ENCODE data around the gene CD48.
"Not testable (repeated sequence)": the region's sequence is repeated elsewhere in the genome, so short reads cannot be mapped to it uniquely, and the experiment has no call there.

CD48 gene

DNA sequence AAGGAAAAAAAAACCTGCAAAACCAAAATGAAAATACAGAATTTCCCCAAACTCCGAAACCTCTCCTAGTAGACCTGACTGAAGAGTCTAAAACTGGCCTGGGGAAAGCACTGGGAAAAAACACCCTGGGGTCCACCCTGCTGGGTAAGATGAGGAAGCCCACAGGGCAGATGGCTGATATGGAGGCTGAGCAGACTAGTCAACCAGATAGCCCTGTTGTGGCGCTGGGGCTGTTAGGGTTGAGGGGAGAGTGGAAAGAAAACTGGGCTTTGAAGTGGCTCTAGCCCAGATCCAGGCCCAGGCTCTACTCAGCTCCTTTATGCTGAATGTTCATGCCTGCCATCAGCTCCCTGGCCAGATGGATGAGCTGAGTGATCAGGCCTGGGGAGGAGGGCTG, 58.0 kb downstream of the CD48 start:
- no peaks in the 10 kb centered on the region for H3K36me3 ChIP-seq (ENCODE audit: control insufficient read depth, insufficient read depth, low read length)
- H3K27me3 ChIP-seq (ENCODE audit: control insufficient read depth, insufficient read depth, low read length, poor library complexity, severe bottlenecking) = no peaks in the 10 kb centered on the region
- H3K4me1 ChIP-seq (ENCODE audit: control insufficient read depth, insufficient read depth, low read length) = no peaks in the 10 kb centered on the region
- WGBS, 2 experiments = 93 to 95% methylated on average over 2 of the region's 2 CpGs
- H3K27ac ChIP-seq (ENCODE audit: insufficient read depth, low read depth, low read length, poor library complexity, severe bottlenecking) = no peak overlapping the region
- no peaks in the 10 kb centered on the region for H3K9me3 ChIP-seq (ENCODE audit: control insufficient read depth, low read length)
- no peak overlapping the region for H3K4me3 ChIP-seq (ENCODE audit: insufficient read depth, low read depth, low read length)

DNA sequence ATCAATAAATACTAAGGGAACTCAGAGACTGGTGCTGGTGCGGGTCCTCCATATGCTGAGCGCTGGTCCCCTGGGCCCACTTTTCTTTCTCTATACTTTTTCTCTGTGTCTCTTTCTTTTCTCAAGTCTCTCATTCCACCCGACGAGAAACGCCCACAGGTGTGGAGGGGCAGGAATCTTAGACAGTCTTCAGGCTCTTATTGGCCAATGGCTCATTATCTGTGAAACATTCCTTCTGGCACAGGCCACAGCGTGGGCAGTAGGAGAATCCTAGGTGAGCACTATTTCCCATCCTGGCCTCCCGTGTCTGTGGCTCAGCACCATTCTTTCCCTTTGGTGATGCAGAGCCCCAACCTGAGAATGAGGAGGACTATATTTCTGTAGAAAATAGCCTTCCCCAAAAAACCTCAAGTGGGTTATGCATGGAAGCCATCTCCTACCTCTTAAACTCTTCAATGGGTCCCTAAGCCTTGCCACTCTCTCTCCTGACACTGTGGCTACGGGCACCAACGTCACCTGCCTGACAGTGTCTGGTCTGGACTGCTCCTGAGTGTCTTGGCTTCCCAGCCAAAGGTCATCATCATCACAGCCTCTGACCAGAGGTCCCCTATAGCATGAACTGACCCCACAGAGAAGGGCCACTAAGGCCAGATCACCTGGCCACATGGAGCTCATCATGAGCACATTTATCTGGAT, 58.5 kb downstream of the CD48 start:
- no peaks in the 10 kb centered on the region for H3K4me1 ChIP-seq (ENCODE audit: control insufficient read depth, insufficient read depth, low read length)

GRCh38 chr1:160652065-160652641, 59.5 kb downstream of the CD48 start:
- not testable (repeated sequence) for H3K36me3 ChIP-seq (ENCODE audit: control insufficient read depth, insufficient read depth, low read length); H3K4me3 ChIP-seq (ENCODE audit: insufficient read depth, low read depth, low read length)
- 26% methylated on average over 8 of the region's 8 CpGs for WGBS, 2 experiments

More for the DNA sequence above, 58.5 kb downstream of the CD48 start:
- H3K9me3 ChIP-seq (ENCODE audit: control insufficient read depth, low read length) = no peaks in the 10 kb centered on the region
- H3K36me3 ChIP-seq (ENCODE audit: control insufficient read depth, insufficient read depth, low read length) = no peaks in the 10 kb centered on the region
- WGBS, 2 experiments = 92 to 96% methylated on average over 9 of the region's 9 CpGs
- no peak overlapping the region for H3K4me3 ChIP-seq (ENCODE audit: insufficient read depth, low read depth, low read length)
- no peaks in the 10 kb centered on the region for H3K27me3 ChIP-seq (ENCODE audit: control insufficient read depth, insufficient read depth, low read length, poor library complexity, severe bottlenecking)
- H3K27ac ChIP-seq (ENCODE audit: insufficient read depth, low read depth, low read length, poor library complexity, severe bottlenecking) = no peak overlapping the region

DNA sequence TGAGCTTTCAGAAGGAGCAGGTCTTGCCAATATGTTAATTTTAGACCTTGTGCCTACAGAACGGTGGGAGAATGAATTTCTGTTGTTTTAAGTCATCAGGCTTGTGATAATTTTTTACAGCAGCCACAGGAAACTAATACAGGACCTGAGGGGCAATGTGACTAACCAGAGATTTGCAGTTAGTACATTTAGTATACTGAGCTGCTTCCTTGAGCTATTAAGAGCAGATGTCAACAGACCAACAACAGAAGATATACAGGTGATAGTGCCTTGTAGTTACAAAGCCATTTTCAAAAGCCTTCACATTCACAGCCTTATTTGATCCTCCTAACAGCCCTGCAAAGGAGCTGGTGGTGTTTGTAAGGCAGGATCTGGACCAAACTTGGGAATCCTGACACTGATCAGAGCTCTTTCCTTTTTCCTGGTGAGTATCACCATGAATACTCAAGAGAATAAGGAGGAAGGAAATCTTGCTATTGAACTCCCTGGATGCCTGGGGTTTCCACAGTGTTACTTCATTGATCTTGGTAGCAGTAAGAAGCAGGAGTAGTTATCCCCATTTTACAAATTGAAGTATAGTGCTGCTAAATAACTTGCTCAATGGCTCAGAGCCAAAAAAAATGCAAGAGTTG, 60.1 kb downstream of the CD48 start:
- Histone ChIP-seq H3K9me3 (ENCODE audit: control insufficient read depth, low read length) (no peaks in the 10 kb centered on the region), H3K36me3 (ENCODE audit: control insufficient read depth, insufficient read depth, low read length) (no peaks in the 10 kb centered on the region), H3K27me3 (ENCODE audit: control insufficient read depth, insufficient read depth, low read length, poor library complexity, severe bottlenecking) (no peaks in the 10 kb centered on the region), H3K4me1 (ENCODE audit: control insufficient read depth, insufficient read depth, low read length) (no peaks in the 10 kb centered on the region), H3K27ac (ENCODE audit: insufficient read depth, low read depth, low read length, poor library complexity, severe bottlenecking) (no peak overlapping the region), H3K4me3 (ENCODE audit: insufficient read depth, low read depth, low read length) (no peak overlapping the region)
- WGBS, 2 experiments = 59 to 63% methylated on average over 1 of the region's 1 CpG

More at GRCh38 chr1:160652065-160652641, 59.5 kb downstream of the CD48 start:
- H3K4me1 ChIP-seq (ENCODE audit: control insufficient read depth, insufficient read depth, low read length); H3K27ac ChIP-seq (ENCODE audit: insufficient read depth, low read depth, low read length, poor library complexity, severe bottlenecking); H3K27me3 ChIP-seq (ENCODE audit: control insufficient read depth, insufficient read depth, low read length, poor library complexity, severe bottlenecking); H3K9me3 ChIP-seq (ENCODE audit: control insufficient read depth, low read length): not testable (repeated sequence)

DNA sequence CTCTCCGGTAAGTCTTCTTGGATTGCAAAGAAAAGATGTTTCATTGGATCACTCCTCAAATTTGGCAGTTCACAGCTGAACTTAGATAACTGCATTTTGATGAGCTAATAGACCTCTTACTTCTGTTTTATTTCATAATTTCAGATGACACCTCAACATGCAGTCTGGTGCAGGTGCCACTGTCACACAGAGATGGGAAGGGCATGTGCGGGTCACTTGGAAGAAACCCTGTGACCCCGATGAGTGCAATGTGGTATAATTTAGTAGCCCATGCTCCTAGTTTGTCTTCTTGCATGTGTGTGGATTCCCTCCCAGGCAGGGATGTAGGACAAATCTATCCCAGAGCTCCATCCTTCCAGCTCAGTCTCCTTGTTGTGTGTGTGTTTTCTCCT, 64.3 kb downstream of the CD48 start:
- no peaks in the 10 kb centered on the region for H3K27me3 ChIP-seq (ENCODE audit: control insufficient read depth, insufficient read depth, low read length, poor library complexity, severe bottlenecking)
- H3K4me3 ChIP-seq (ENCODE audit: insufficient read depth, low read depth, low read length) = no peak overlapping the region
- no peaks in the 10 kb centered on the region for H3K9me3 ChIP-seq (ENCODE audit: control insufficient read depth, low read length)
- no peaks in the 10 kb centered on the region for H3K36me3 ChIP-seq (ENCODE audit: control insufficient read depth, insufficient read depth, low read length)
- no peaks in the 10 kb centered on the region for H3K4me1 ChIP-seq (ENCODE audit: control insufficient read depth, insufficient read depth, low read length)
- WGBS, 2 experiments = 98% methylated on average over 3 of the region's 3 CpGs
- H3K27ac ChIP-seq (ENCODE audit: insufficient read depth, low read depth, low read length, poor library complexity, severe bottlenecking) = no peak overlapping the region

DNA sequence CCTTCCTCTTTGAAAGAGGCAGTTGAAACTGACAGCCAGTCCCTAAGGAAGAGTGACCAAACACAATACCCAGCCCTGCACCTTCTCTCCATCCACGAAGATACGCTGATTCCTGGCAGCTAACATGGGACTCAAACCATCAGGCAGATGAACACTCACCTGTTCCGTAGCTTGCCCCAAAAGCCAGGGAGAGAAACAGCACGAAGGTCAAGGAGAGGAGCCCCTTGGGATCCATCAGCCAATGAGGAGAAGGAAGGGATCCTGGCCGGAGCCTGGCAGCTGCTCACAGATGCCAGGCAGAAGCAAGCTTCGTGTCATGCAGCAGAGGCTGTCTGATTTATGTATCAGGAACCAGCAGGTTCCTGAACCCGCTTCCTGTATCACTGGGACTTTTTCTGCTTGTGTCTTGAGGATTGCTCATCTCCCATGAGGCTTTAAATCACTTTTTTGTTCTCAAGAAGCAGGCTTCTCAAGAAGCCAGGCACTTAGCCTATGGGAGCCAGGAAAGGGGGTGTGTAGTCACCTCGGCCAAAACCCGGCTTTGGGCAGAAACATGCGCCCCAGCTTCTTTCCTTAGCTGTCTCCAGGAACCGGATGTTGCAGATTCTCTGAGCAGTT, 64.8 kb downstream of the CD48 start, which contains the start of gene SLAMF1:
Gene SLAMF1, minus strand, starts transcription at position 334 of the 618 bp plus-strand sequence. Its CDS starts 99 bp downstream, at position 235.
- Histone ChIP-seq H3K36me3 (ENCODE audit: control insufficient read depth, insufficient read depth, low read length) (no peaks in the 10 kb centered on the region), H3K9me3 (ENCODE audit: control insufficient read depth, low read length) (no peaks in the 10 kb centered on the region), H3K4me3 (ENCODE audit: insufficient read depth, low read depth, low read length) (no peak within 1 kb of the TSS), H3K27ac (ENCODE audit: insufficient read depth, low read depth, low read length, poor library complexity, severe bottlenecking) (no peak within 1 kb of the TSS), H3K4me1 (ENCODE audit: control insufficient read depth, insufficient read depth, low read length) (no peaks in the 10 kb centered on the region), H3K27me3 (ENCODE audit: control insufficient read depth, insufficient read depth, low read length, poor library complexity, severe bottlenecking) (no peaks in the 10 kb centered on the region)
- 88 to 90% methylated on average over 11 of the region's 11 CpGs for WGBS, 2 experiments

DNA sequence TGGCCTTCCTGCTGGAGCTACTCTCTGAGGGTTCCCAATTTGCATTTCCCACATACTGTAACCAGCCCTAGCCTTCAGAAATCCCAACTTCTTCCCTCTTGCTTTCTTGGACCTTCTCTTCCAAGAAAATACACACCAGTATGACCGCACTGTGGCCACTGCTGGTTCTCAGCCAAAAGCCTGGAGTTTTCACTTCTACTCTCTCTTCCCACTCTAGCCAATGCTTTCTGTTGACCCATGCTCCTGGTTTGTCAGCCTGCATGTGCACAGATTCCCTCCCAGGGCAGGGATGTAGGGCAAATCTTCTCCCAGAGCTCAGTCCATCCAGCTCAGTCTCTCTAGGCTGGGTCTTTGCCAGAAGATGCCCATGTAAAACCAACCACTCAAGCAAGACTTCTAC, 65.4 kb downstream of the CD48 start:
- Histone ChIP-seq H3K27me3 (ENCODE audit: control insufficient read depth, insufficient read depth, low read length, poor library complexity, severe bottlenecking) (no peaks in the 10 kb centered on the region), H3K4me3 (ENCODE audit: insufficient read depth, low read depth, low read length) (no peak overlapping the region), H3K9me3 (ENCODE audit: control insufficient read depth, low read length) (no peaks in the 10 kb centered on the region), H3K27ac (ENCODE audit: insufficient read depth, low read depth, low read length, poor library complexity, severe bottlenecking) (no peak overlapping the region), H3K4me1 (ENCODE audit: control insufficient read depth, insufficient read depth, low read length) (no peaks in the 10 kb centered on the region), H3K36me3 (ENCODE audit: control insufficient read depth, insufficient read depth, low read length) (no peaks in the 10 kb centered on the region)
- 93 to 98% methylated on average over 1 of the region's 1 CpG for WGBS, 2 experiments

- Histone ChIP-seq H3K36me3 (ENCODE audit: control insufficient read depth, insufficient read depth, low read length) (no peaks in the 10 kb centered on the region), H3K27me3 (ENCODE audit: control insufficient read depth, insufficient read depth, low read length, poor library complexity, severe bottlenecking) (no peaks in the 10 kb centered on the region), H3K27ac (ENCODE audit: insufficient read depth, low read depth, low read length, poor library complexity, severe bottlenecking) (no peak overlapping the region), H3K9me3 (ENCODE audit: control insufficient read depth, low read length) (no peaks in the 10 kb centered on the region), H3K4me3 (ENCODE audit: insufficient read depth, low read depth, low read length) (no peak overlapping the region), H3K4me1 (ENCODE audit: control insufficient read depth, insufficient read depth, low read length) (no peaks in the 10 kb centered on the region)
- WGBS, 2 experiments = 94% methylated on average over 13 of the region's 13 CpGs
Observed at GRCh38 chr1:160645386-160646130, 66.1 kb downstream of the CD48 start.

DNA sequence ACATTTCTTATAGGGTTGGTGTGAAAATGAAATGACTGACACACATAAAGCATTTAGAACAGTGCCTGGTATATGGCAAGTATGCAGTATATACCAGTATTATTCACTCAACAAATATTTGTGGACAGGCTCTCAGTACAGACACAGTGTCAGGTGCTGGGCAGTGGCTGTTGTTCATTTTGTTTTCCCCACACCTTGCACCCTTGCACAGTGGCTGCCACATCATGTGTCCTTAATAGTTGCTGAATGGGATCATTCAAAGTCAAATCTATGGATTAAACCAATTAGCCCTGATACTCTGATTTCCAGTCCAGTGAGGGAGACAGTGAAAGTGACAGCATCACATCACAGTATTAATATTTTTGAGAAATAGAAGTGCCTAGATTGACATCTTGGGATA, 67.2 kb downstream of the CD48 start:
- H3K9me3 ChIP-seq (ENCODE audit: control insufficient read depth, low read length) = no peaks in the 10 kb centered on the region
- H3K27me3 ChIP-seq (ENCODE audit: control insufficient read depth, insufficient read depth, low read length, poor library complexity, severe bottlenecking) = no peaks in the 10 kb centered on the region
- H3K36me3 ChIP-seq (ENCODE audit: control insufficient read depth, insufficient read depth, low read length) = no peaks in the 10 kb centered on the region
- H3K4me1 ChIP-seq (ENCODE audit: control insufficient read depth, insufficient read depth, low read length) = no peaks in the 10 kb centered on the region
- H3K27ac ChIP-seq (ENCODE audit: insufficient read depth, low read depth, low read length, poor library complexity, severe bottlenecking) = no peak overlapping the region
- H3K4me3 ChIP-seq (ENCODE audit: insufficient read depth, low read depth, low read length) = no peak overlapping the region

GRCh38 chr1:160643138-160643537, 68.5 kb downstream of the CD48 start:
- Histone ChIP-seq H3K27ac (ENCODE audit: insufficient read depth, low read depth, low read length, poor library complexity, severe bottlenecking) (no peak overlapping the region), H3K9me3 (ENCODE audit: control insufficient read depth, low read length) (no peaks in the 10 kb centered on the region), H3K36me3 (ENCODE audit: control insufficient read depth, insufficient read depth, low read length) (no peaks in the 10 kb centered on the region), H3K27me3 (ENCODE audit: control insufficient read depth, insufficient read depth, low read length, poor library complexity, severe bottlenecking) (no peaks in the 10 kb centered on the region), H3K4me1 (ENCODE audit: control insufficient read depth, insufficient read depth, low read length) (no peaks in the 10 kb centered on the region), H3K4me3 (ENCODE audit: insufficient read depth, low read depth, low read length) (no peak overlapping the region)
- WGBS, 2 experiments = 90 to 92% methylated on average over 4 to 5 of the region's 5 CpGs

Measured in ectodermal cell (in vitro differentiated cells).